GF-D8 (cell line): ENCODE measurements around the gene HINFP.

Experiments used
- DNase-seq: peaks from one replicate; lab custom pipeline; 2025; lab: John Stamatoyannopoulos, UW

The HINFP gene

GRCh38 chr11:119121008-119121810, at the start of gene HINFP:
TSS of gene HINFP (plus strand) at chr11:119121580. CDS start at chr11:119126945, 5,365 bp downstream.
- DNase-seq: peak; percentile 100

- DNase-seq: no peak
Measured at GRCh38 chr11:119077839-119078238, 43.5 kb upstream of the HINFP start.

- DNase-seq: no peak
Measured at GRCh38 chr11:119078675-119079420, 42.5 kb upstream of the HINFP start.

GRCh38 chr11:119081682-119082260, 39.6 kb upstream of the HINFP start:
- DNase-seq: no peak

GRCh38 chr11:119084663-119085436, 36.5 kb upstream of the HINFP start, which contains the start of gene HMBS:
TSS of gene HMBS (plus strand) at chr11:119084881. CDS start at chr11:119085034, 153 bp downstream.
- DNase-seq: peak; percentile 100

- DNase-seq: peak; percentile 68
Measured at GRCh38 chr11:119085437-119085847, 35.9 kb upstream of the HINFP start.

GRCh38 chr11:119087123-119087522, 34.3 kb upstream of the HINFP start:
- DNase-seq: peak; percentile 78

- DNase-seq: peak; percentile 98
Measured at GRCh38 chr11:119087747-119088241, 33.6 kb upstream of the HINFP start.

- DNase-seq: no peak
Measured at GRCh38 chr11:119088406-119088805, 33.0 kb upstream of the HINFP start.

GRCh38 chr11:119089319-119089718, 32.1 kb upstream of the HINFP start:
- DNase-seq: no peak

GRCh38 chr11:119091178-119091577, 30.2 kb upstream of the HINFP start:
- no peak for DNase-seq

- DNase-seq: peak; percentile 53
Measured at GRCh38 chr11:119091966-119092879, 29.2 kb upstream of the HINFP start.

GRCh38 chr11:119092880-119093842, 28.2 kb upstream of the HINFP start:
- no peak for DNase-seq

- no peak for DNase-seq
Measured at GRCh38 chr11:119093942-119094815, 27.2 kb upstream of the HINFP start.

GRCh38 chr11:119094816-119095065, 26.6 kb upstream of the HINFP start:
- peak; percentile 76 for DNase-seq

GRCh38 chr11:119095066-119095880, 26.1 kb upstream of the HINFP start:
- DNase-seq: peak; percentile 100

- DNase-seq: no peak
Measured at GRCh38 chr11:119099711-119100110, 21.7 kb upstream of the HINFP start.
